Neural progenitor cell (in vitro differentiated cells): ENCODE data around the gene XAB2. TPM values are rescaled to one million over a fixed set of nuclear protein-coding genes. Genes with fewer than 3 reads are reported as not detected.

ENCODE experiments used
- DNase-seq: peaks from one replicate; pipeline ENCODE4 v3.0.0-alpha.2; 2016; ENCODE audit warnings: low spot score
- H2AFZ ChIP-seq: fragments of 200-600 bp; sonication (generic); replicated peaks from 2 replicates; pipeline ENCODE4 v1.6.1; 2016; ENCODE audit warnings: antibody characterized with exemption
- H3F3A ChIP-seq: fragments of 200-600 bp; sonication (generic); 2 replicates; pipeline ENCODE4 v1.6.1; 2016; ENCODE audit warnings: antibody characterized with exemption, low read depth
- H3K27ac ChIP-seq: fragments of 200-600 bp; sonication (generic); 2 replicates; pipeline ENCODE4 v1.5.1; 2016; ENCODE audit warnings: mild to moderate bottlenecking
- H3K27me3 ChIP-seq: fragments of 200-600 bp; sonication (generic); 2 replicates; pipeline ENCODE4 v1.6.1; 2016; ENCODE audit warnings: mild to moderate bottlenecking, moderate library complexity
- H3K36me3 ChIP-seq: fragments of 200-600 bp; sonication (generic); 2 replicates; pipeline ENCODE4 v1.5.1; 2016
- H3K4me1 ChIP-seq: fragments of 200-600 bp; sonication (generic); 2 replicates; pipeline ENCODE4 v1.6.1; 2016; ENCODE audit warnings: mixed run types
- H3K4me2 ChIP-seq: fragments of 200-600 bp; sonication (generic); 2 replicates; pipeline ENCODE4 v1.6.1; 2016
- H3K4me3 ChIP-seq: fragments of 200-600 bp; sonication (generic); 2 replicates; pipeline ENCODE4 v1.5.1; 2016
- H3K79me2 ChIP-seq: fragments of 200-600 bp; sonication (generic); 2 replicates; pipeline ENCODE4 v1.6.1; 2016; ENCODE audit warnings: low read depth
- H3K9ac ChIP-seq: fragments of 200-600 bp; sonication (generic); 2 replicates; pipeline ENCODE4 v1.6.1; 2016
- H3K9me3 ChIP-seq: fragments of 200-600 bp; sonication (generic); 2 replicates; pipeline ENCODE4 v1.5.1; 2016; ENCODE audit warnings: low read depth
- H4K20me1 ChIP-seq: fragments of 200-600 bp; sonication (generic); 2 replicates; pipeline ENCODE4 v1.6.1; 2016; ENCODE audit warnings: low read depth
- H3K27ac Mint-ChIP-seq: 3 replicates; pipeline ENCODE4 v1.8.0; 2021; ENCODE audit warnings: mixed read lengths
- H3K27me3 Mint-ChIP-seq: 2 replicates; pipeline ENCODE4 v1.8.0; 2022; ENCODE audit warnings: low read depth, mild to moderate bottlenecking, inconsistent platforms, moderate library complexity, mixed read lengths; ENCODE audit not compliant: insufficient read depth
- H3K36me3 Mint-ChIP-seq: 3 replicates; pipeline ENCODE4 v1.8.0; 2021; ENCODE audit warnings: mixed read lengths
- H3K4me1 Mint-ChIP-seq: 3 replicates; pipeline ENCODE4 v1.8.0; 2021; ENCODE audit warnings: mixed read lengths
- H3K4me3 Mint-ChIP-seq: 3 replicates; pipeline ENCODE4 v1.8.0; 2021; ENCODE audit warnings: mild to moderate bottlenecking, moderate library complexity, mixed read lengths
- H3K9me3 Mint-ChIP-seq: 3 replicates; pipeline ENCODE4 v1.8.0; 2020; ENCODE audit warnings: mixed read lengths
- EZH2 ChIP-seq: fragments of 200-600 bp; sonication (generic); IDR thresholded peaks from 2 replicates; pipeline ENCODE4 v1.6.1; 2017; ENCODE audit warnings: antibody characterized with exemption, mild to moderate bottlenecking, moderate library complexity
- EZH2phosphoT487 ChIP-seq: fragments of 200-600 bp; sonication (generic); IDR thresholded peaks from 2 replicates; pipeline ENCODE4 v1.6.1; 2017; ENCODE audit warnings: antibody characterized with exemption
- total RNA-seq: library from RNA; depleted of rRNA; stranded (reverse); fragments of >200 nt; gene quantifications from 2 replicates; pipeline ENCODE4 v1.2.3, GENCODE V29; 2015; ENCODE audit warnings: low replicate concordance
- TF ChIP-seq, protein P1 (sequence below): fragments of 200-600 bp; sonication (generic); IDR thresholded peaks from 2 replicates; pipeline ENCODE4 v1.5.1; 2017; ENCODE audit warnings: antibody characterized with exemption, mild to moderate bottlenecking

The XAB2 gene
- total RNA-seq, 1 donor from 2014 or later, result 30.9 TPM

GRCh38 chr19:7603919-7604318, 25.4 kb downstream of the XAB2 start:
- H3K36me3 ChIP-seq, result no peaks in the 10 kb centered on the region
- H3K9ac ChIP-seq, result no peak overlapping the region
- Mint-ChIP-seq H3K27ac (no peak overlapping the region), H3K4me3 (no peak overlapping the region), H3K4me1 (no peaks in the 10 kb centered on the region), H3K27me3 (no peaks in the 10 kb centered on the region), H3K9me3 (no peaks in the 10 kb centered on the region), H3K36me3 (no peaks in the 10 kb centered on the region)
- no peak overlapping the region for H3K4me2 ChIP-seq
- H3K79me2 ChIP-seq, result peaks cover 8% of the 10 kb centered on the region
- TF ChIP-seq, protein P1, sequence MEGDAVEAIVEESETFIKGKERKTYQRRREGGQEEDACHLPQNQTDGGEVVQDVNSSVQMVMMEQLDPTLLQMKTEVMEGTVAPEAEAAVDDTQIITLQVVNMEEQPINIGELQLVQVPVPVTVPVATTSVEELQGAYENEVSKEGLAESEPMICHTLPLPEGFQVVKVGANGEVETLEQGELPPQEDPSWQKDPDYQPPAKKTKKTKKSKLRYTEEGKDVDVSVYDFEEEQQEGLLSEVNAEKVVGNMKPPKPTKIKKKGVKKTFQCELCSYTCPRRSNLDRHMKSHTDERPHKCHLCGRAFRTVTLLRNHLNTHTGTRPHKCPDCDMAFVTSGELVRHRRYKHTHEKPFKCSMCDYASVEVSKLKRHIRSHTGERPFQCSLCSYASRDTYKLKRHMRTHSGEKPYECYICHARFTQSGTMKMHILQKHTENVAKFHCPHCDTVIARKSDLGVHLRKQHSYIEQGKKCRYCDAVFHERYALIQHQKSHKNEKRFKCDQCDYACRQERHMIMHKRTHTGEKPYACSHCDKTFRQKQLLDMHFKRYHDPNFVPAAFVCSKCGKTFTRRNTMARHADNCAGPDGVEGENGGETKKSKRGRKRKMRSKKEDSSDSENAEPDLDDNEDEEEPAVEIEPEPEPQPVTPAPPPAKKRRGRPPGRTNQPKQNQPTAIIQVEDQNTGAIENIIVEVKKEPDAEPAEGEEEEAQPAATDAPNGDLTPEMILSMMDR, result no peak
- TF ChIP-seq EZH2phosphoT487, result no peak
- TF ChIP-seq EZH2, result no peak
- DNase-seq, result no peak
- H3K27ac ChIP-seq, result no peak overlapping the region
- no peaks in the 10 kb centered on the region for H3K9me3 ChIP-seq
- H3F3A ChIP-seq, result no peaks in the 10 kb centered on the region
- H3K4me1 ChIP-seq, result no peaks in the 10 kb centered on the region
- peaks cover 30% of the 10 kb centered on the region for H4K20me1 ChIP-seq
- H2AFZ ChIP-seq, result no peak overlapping the region
- H3K4me3 ChIP-seq, result no peak overlapping the region
- H3K27me3 ChIP-seq, result no peaks in the 10 kb centered on the region

DNA sequence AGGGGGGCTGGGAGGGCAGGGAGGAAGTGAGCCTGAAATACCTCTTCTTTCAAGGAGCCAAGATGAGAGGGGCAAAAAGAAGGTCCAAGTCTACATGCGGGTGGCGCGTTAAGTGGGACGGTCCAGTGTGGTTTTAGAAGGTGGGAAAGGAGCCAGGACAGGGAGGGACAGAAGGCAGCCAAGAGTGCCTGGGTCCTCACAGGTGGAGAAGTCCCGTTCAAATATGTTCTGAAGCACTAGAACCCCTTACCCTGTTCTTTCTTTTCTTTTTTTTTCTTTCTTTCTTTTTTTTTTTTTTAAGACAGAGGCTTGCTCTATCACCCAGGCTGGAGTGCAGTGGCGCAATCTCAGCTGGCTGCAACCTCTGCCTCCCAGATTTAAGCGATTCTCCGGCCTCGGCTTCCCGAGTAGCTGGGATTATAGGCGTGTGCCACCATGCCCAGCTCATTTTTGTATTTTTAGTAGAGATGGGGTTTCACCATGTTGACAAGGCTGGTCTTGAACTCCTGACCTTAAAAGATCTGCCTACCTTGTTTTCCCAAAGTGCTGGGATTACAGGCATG, 26.3 kb downstream of the XAB2 start:
- no peak overlapping the region for H3K4me3 ChIP-seq
- Mint-ChIP-seq H3K27me3 (no peaks in the 10 kb centered on the region), H3K4me3 (no peak overlapping the region), H3K4me1 (no peaks in the 10 kb centered on the region), H3K27ac (no peak overlapping the region), H3K36me3 (no peaks in the 10 kb centered on the region), H3K9me3 (no peaks in the 10 kb centered on the region)
- TF ChIP-seq, protein P1, result no peak
- no peak for TF ChIP-seq EZH2phosphoT487
- no peak for TF ChIP-seq EZH2
- no peak for DNase-seq
- H3K9ac ChIP-seq, result no peak overlapping the region
- no peak overlapping the region for H3K4me2 ChIP-seq
- H3K27ac ChIP-seq, result no peak overlapping the region
- H4K20me1 ChIP-seq, result peaks cover 39% of the 10 kb centered on the region
- H3K4me1 ChIP-seq, result no peaks in the 10 kb centered on the region
- no peaks in the 10 kb centered on the region for H3K27me3 ChIP-seq
- no peaks in the 10 kb centered on the region for H3K9me3 ChIP-seq
- H2AFZ ChIP-seq, result no peak overlapping the region
- H3K79me2 ChIP-seq, result peaks cover 13% of the 10 kb centered on the region
- H3K36me3 ChIP-seq, result no peaks in the 10 kb centered on the region
- H3F3A ChIP-seq, result peaks cover 2% of the 10 kb centered on the region

GRCh38 chr19:7602240-7602934, 27.0 kb downstream of the XAB2 start:
- Mint-ChIP-seq H3K4me3 (no peak overlapping the region), H3K27ac (no peak overlapping the region), H3K9me3 (no peaks in the 10 kb centered on the region), H3K36me3 (no peaks in the 10 kb centered on the region), H3K27me3 (peaks cover 5% of the 10 kb centered on the region), H3K4me1 (peaks cover under 1% of the 10 kb centered on the region)
- H3K27ac ChIP-seq, result no peak overlapping the region
- no peaks in the 10 kb centered on the region for H3K4me1 ChIP-seq
- peaks cover 45% of the 10 kb centered on the region for H4K20me1 ChIP-seq
- H3K4me2 ChIP-seq, result no peak overlapping the region
- H3K79me2 ChIP-seq, result peaks cover 18% of the 10 kb centered on the region
- no peaks in the 10 kb centered on the region for H3K36me3 ChIP-seq
- H2AFZ ChIP-seq, result no peak overlapping the region
- H3K9me3 ChIP-seq, result no peaks in the 10 kb centered on the region
- no peak overlapping the region for H3K9ac ChIP-seq
- H3F3A ChIP-seq, result peaks cover 7% of the 10 kb centered on the region
- no peaks in the 10 kb centered on the region for H3K27me3 ChIP-seq
- no peak overlapping the region for H3K4me3 ChIP-seq
- DNase-seq, result no peak
- TF ChIP-seq EZH2phosphoT487, result no peak
- TF ChIP-seq, protein P1, result no peak
- no peak for TF ChIP-seq EZH2
